GM19452 (cell line): ENCODE data around the gene IGFALS.

ENCODE experiments used
- ATAC-seq: cut with Tn5 transposase; IDR thresholded peaks from one replicate; pipeline ENCODE4 v1.9.1; 2021; ENCODE audit not compliant: unreplicated experiment

IGFALS gene

DNA sequence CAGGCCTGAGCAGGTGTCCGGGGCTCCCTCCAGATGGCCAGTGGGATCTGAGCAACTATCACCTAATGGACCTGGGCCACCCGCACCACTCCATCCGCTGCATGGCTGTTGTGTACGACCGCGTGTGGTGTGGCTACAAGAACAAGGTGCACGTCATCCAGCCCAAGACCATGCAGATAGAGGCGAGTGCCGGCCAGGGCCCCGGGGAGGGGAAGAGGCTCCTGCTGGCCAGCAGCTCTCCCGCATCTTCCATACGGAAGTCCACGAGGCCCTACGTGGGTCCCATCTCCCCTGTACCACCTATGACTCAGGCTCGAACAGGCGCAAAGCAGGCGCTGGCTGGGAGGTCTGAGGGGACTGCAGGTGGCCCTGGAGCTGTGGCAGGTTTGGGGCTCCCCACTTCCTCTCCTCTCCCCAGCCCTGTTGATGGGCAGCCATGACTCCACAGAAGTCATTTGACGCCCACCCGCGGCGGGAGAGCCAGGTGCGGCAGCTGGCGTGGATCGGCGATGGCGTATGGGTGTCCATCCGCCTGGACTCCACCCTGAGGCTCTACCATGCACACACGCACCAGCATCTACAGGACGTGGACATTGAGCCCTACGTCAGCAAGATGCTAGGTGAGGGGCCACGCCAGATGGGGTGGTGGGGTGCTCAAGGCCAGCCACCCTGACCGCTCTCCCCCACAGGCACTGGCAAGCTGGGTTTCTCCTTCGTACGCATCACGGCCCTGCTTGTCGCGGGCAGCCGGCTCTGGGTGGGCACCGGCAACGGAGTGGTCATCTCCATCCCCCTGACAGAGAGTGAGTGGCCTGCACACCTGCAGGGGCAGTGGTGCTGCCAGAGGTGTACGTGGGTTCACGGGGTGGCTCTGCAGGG is 26.1 kb downstream of the IGFALS start:
- ATAC-seq: no peak

DNA sequence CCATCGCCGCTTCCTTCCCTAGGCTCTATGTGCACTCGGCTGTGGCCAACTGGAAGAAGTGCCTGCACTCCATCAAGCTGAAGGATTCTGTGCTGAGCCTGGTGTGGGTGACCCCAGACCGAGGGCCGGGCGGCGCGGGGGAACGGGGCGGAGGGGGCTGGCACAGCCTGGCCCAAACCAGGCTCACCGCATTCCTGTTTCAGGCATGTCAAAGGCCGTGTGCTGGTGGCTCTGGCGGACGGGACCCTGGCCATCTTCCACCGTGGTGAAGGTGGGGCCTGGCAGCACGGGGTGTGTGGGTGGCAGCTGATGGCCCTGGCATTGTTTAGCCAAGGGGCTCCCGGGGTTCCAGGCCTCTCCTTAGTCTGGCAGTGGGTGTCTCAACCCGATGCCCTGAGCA is 26.8 kb downstream of the IGFALS start:
- no peak for ATAC-seq

DNA sequence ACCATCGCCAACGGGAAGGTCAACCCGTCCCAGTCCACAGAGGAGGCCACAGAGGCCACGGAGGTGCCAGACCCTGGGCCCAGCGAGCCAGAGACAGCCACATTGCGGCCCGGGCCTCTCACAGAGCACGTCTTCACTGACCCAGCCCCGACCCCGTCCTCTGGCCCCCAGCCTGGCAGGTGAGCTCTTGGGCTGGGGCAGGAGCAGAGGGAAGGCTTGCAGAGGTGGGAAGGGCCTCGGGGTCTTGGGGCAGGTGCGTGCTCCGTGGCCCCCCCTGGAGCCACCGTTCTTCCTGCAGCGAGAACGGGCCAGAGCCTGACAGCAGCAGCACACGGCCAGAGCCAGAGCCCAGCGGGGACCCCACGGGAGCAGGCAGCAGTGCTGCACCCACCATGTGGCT is 27.3 kb downstream of the IGFALS start:
- no peak for ATAC-seq

DNA sequence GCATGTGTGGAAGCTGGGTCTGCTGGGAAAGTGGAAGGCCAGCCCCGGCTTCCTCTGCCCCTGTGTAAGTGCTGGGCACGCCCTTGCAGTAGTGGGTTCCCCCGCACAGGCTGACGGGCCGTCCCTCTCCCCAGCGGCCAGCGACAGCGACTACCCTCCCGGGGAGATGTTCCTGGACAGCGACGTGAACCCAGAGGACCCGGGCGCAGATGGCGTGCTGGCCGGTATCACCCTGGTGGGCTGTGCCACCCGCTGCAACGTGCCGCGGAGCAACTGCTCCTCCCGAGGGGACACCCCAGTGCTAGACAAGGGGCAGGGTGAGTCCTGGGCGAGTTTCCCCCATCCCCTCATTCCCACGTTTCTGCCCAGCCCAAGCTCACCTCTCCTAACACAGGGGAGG is 27.7 kb downstream of the IGFALS start:
- no peak for ATAC-seq

DNA sequence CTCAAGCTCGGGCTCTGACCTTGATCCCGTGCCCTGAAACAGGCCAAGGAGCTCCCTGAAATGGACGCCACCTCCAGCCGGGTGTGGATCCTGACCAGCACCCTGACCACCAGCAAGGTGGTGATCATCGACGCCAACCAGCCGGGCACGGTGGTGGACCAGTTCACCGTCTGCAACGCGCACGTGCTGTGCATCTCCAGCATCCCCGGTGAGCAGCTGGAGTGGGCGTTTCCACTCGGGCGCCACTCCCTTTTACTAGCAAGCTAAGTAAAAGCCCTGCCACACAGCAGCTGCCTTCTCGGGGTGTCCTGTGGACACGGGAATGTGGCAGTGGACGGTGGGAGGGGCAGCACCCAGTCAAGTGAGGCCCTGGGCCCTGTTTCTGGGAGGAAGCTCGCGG is 28.5 kb downstream of the IGFALS start:
- ATAC-seq: no peak

DNA sequence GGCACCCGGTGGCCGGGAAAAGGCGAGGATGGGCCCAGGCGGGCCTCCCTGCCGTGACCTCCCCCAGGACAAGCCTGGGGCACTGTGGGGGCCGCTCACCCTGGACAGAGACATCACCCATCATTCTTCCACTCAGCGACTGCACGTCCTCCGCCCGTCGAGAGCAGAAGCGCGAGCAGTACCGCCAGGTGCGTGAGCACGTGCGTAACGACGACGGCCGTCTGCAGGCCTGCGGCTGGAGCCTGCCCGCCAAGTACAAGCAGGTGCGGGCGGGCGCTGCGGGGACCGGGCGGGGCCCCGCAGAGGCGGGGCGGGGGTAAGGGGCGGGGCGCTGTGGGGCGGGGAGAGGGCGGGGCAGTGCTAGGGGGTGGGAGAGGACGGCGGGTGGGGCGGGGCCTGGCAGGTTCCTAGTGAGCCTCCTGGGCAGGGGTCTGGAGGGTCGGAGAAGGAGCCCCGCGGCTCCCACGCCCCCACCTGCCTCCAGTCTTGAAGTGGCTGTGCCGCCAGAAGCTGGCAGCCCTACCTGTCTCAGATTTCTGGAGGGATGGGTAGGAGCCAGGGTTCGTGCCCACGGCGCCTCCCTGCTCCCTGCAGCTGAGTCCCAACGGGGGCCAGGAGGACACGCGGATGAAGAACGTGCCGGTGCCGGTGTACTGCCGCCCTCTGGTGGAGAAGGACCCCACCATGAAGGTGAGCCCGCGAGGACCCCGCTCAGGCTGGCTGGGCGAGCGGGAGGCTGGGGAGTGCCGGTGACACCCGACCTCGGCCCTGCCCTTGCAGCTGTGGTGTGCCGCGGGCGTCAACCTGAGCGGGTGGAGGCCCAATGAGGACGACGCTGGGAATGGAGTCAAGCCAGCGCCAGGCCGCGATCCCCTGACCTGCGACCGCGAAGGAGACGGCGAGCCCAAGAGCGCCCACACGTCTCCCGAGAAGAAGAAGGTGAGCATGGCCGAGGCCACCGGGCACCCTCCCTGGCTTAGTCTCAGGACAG is 29.7 kb downstream of the IGFALS start:
- ATAC-seq: no peak

DNA sequence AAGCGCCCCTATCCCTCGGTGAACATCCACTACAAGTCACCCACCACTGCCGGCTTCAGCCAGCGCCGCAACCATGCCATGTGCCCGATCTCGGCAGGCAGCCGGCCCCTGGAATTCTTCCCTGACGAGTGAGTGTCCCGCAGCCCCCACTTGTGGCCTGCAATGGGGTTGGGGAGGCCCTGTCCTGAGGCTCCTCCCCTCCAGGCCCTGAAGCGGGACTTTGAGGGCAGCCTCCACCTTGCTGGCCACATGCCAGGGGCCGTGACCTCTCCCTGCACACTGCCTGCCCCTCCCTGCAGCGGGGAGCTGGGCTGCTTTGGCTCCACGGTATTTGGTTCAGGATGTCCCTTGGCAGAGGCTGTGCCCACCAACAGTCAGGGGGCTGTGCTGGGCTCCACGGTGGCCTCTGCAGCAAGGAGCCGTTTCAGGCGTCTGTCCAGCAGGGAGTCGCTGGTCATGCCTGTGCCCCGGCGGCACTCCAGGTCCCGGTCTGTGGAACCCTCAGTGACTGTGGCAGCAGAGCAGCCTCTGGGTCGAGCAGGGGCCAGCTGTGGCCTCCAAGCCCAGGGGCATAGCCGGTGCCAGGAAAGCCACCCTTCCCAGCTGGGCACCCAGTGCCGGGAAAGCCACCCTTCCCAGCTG is 30.5 kb downstream of the IGFALS start:
- ATAC-seq: no peak

DNA sequence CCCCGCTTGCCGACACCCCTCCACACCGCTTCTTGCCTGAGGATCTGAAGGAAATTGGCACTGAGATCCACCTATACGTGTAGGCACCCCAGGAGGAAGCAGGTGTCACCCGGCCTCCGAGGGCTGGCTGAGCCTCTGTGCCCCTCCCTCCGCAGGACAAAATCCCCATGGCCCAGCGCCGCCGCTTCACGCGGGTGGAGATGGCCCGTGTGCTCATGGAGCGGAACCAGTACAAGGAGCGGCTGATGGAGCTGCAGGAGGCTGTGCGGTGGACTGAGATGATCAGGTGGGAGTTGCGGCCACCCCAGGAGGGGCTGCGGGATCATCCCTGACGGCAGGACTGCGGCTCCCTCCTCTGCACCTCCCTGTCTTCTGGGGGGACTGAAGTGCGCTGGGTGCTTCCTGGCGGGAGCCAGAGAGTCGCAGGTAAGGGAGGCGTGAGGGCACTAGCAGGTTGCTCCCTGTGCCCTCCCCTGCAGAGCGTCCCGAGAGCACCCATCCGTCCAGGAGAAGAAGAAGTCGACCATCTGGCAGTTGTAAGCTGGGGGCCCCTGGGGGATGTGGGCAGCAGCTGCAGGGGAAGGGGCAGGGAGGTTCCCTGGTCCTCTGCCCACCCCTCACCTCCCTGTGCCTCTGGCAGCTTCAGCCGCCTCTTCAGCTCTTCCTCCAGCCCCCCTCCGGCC is 31.2 kb downstream of the IGFALS start:
- no peak for ATAC-seq

DNA sequence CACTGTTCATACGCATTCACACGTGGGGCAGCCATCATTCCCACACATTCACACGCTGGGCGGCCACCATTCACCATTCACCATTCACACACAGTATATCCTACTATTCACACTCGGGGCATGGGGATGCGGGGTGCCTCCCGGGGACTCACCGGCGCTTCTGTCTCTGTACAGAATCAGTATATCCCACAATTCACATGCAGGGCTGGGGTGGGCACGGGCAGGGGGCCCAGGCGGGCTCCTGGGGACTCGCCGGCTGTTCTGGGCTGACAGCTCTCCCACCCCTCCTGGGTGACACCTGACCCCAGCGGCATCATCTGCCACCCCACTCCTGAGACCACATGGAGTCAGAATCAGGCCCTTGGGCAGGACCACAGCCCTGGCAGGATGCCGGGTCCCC is 31.8 kb downstream of the IGFALS start:
- no peak for ATAC-seq

DNA sequence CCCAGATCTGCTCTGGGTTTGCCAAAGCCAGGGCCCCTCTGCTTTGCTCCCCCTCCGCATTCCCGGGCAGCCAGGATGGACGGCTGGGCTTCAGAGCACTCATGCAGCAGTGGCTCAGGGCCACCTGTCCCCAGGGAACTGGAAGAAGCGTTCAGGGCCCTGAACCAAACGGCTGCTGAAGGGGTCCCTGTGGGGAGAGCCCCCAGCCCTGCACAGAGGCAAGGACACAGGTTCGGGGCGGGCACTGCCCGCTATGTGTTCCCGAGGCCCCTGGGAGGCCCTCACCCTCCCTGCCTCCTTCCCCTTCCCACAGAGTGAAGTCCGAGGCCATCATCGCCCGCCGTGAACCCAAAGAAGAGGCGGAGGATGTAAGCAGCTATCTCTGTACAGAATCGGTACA is 32.6 kb downstream of the IGFALS start:
- ATAC-seq: no peak

DNA sequence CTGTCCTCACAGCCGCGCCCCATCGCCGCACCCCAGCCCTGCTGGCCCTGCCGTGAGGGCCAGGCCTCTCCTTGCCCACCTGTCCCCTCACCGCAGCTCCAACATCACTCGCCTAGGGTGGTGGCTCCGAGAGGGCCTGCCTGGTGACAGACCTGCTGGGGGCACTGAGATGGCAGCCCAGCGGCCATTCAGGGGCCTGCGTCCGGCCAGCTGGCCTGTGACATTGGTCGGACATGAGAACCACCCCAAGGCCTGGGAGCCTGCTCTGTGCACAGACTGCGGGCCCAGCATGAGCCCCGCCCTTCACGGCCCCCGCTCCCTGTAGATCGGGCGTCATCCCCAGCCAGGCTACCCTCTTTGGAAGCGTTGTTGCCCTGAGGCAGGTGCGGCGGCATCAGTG is 34.0 kb downstream of the IGFALS start:
- no peak for ATAC-seq

DNA sequence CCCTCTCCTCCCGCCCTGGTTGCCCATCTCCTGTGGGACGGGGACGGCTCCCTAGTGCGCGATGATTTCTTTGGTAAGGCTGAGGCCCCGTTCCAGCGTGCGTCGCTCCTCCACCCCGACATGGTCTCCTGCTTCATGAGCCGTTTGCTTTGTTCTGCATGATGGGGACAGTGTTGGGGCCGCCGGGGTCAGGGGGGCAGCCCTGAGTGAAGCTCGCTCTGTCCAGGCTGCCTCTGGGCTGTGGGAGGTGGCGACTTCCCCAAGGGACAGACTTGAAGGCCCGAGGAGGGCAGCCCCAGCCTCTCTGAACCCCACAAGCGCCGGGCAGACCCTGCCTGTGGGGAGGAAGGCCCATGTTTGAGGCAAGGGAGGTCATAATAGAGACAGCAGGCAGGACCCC is 34.6 kb downstream of the IGFALS start:
- no peak for ATAC-seq

DNA sequence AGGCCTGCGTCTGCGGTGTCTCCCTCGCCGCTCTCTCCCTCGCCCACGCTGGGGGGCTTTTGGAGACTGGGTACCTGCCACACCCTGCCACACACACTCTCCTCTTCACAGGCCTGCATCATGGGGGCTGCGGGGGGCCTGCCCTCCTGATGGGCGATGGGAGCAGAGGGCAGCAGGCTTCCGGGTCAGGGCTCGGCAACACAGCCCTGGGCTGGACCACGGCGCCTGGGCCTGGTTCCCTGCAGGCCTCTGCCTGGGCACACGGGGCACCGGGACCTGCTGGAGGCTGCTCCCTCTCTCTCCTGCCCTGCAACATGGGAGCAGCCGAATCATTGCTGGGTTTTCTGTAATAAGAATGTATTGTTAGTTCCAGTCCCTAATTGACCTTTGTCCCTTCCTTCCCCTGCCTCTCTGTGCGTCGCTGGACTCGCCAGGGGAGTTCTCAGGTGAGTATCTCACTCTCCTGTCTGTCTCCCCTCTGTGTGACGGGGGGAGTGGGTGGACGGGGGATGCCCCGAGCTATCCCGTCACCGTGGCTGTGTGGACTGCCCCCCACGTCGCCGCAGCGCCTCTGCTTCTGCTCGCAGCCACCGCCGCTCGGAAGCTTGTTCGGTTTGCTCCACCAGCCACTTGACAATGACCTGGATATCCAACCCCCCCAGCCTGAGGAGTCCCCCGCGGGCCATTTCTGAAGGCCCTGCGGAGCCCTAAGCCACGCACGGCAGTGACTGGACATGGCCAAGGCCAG is 35.6 kb downstream of the IGFALS start:
- no peak for ATAC-seq

DNA sequence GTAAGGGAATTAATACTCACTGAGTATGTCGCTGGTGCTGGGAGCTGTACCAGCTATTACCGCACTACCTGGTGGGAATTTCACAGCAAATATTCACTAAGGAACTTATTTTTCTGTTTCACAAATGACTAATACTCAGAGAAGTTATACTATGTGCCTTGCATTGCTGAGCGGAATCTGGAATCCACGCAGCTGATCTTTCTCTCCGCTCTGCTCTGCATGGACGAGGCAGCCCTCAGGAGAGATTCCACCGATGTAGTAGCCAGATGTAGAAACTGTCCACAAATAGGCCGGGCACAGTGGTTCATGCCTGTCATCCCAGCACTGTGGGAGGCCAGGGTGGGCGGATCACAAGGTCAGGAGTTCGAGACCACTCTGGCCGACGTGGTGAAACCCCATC is 39.3 kb downstream of the IGFALS start:
- ATAC-seq: no peak

DNA sequence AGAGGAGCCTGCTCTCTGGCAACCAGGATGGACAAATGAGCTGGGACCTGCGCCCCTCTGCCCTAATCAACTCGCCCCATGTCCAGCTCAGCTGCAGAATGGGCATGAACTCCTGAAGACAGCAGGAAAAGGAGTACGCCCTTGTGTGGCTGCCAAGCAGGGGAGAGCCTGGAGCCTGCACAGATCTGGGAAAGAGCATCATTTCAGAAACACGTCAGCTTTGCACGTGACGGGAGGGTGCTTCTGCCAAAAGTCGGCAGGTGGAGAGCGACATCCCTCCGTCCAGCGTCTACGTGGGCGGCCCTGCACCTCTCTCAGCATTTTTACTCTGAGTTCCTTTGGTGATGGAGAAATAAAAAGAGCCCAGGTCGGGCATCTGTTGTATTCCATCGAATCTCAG is 40.7 kb downstream of the IGFALS start:
- ATAC-seq: no peak

DNA sequence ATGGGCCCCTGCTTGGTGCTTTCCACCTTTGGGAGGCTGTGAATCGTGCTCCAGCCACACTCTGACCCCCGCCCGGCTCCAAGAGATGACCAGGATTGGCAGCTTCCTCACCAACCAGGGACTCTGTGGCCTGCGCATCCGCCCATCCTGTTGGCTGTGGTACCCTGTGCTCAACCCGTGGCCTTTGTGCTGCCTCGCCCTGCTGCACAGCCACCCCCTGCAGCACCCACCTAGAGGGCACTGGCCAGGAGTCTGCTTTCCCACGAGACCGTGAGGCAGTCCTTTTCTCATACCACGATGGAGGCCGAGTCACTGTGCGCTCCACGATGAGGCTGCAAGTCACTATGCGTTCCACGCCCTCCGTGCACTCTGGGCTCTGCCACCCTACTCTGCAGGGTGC is 41.6 kb downstream of the IGFALS start:
- no peak for ATAC-seq

DNA sequence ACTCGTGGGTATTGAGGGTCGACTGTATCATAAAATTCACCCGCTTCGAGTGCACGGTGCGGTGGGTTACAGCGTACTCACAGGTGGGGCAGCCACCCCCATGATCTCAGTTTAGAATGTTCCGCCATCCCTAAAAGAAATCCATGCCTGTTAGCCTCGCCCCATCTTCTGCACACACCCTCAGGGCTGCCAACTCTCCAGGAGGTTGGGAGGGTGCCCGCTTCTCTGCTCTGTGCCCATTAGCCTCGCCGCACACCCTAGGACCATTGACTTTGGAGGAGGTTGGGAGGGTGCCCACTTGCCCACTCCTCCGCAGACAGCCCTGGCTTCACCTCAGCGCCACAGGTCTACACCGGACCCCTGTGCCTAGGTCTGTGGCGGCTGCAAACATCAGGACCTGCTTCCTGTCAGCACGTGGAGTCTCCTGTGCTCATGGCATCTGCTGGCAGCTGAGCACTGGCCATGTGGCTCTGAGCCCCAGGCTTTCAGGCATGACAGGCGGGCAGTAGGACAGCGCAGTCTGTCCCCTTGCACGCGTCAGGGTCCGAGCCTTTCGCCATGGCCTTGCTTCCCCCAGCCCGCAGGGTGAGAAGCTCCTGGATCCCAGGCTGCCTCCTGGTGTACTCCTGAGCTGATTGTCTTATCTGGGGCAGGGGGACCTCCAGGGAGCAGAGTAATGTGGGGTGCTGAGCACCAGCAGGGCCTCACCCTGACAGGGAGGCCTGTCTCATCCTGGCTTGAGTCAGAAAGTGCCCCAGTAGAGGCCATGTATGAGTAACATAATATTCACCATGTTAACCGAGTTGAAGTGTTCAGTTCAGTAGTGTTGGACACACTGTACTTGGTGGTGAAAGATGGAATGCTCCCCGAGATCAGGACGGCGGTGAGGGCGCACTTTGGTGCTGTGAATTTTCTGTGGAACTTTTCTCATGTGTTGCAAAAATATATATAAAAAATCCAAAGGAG is 44.1 kb downstream of the IGFALS start:
- ATAC-seq: no peak

DNA sequence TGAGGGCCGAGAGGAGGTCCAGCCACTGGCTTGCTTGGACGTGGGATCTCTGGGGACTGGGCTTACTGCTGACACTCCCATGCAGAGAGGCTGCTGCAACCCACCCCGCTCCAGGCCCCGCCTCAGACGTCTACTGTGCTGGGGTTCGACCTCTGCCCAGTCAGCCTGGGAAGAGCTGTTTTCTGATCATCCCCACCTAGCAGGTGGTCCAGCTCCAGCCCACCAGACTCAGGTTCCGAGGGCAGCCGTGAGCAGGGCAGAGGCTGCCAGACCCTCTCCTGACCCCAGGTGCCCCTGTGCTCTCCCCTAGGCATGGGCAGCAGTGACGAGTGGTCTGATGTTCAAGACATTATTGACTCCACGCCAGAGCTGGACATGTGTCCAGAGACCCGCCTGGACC is 45.6 kb downstream of the IGFALS start:
- ATAC-seq: no peak

DNA sequence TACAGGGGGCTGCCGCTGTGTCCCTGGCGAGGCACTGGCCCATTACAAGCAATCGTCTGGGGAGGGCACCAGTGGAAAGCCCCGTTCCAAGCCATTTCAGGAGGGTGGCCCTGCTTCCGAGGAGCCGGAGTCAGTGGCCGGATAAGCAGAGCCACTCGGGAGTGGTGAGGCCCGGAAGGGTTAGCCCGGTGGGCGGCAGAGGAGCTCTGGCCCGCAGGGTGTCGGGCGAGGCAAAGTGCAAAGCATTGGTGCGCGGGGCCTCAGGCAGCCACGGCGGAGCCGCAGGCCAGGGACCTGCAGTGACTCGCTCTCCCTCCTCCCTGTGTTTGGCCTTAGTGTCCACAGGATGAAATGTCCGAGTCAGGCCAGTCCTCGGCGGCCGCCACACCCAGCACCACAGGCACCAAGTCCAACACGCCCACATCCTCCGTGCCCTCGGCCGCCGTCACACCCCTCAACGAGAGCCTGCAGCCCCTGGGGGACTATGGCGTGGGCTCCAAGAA is 46.8 kb downstream of the IGFALS start:
- no peak for ATAC-seq
